ENCODE data around the gene FSD1L. TPM values are rescaled to one million over a fixed set of nuclear protein-coding genes. Genes with fewer than 3 reads are reported as not detected.

The FSD1L gene
- total RNA-seq, 2 donors from 2014 or later, result 13.4 to 14.3 TPM

GRCh38 chr9:105421154-105421553 lies 26.7 kb upstream of the FSD1L start:
- Histone ChIP-seq H3K4me3 (ENCODE audit: low read length) (no peak overlapping the region), H3K4me1 (ENCODE audit: control insufficient read depth, insufficient read depth, low read length) (no peaks in the 10 kb centered on the region), H3K9me3 (ENCODE audit: control insufficient read depth, low read length) (peaks cover 9% of the 10 kb centered on the region), H3K36me3 (ENCODE audit: control insufficient read depth, insufficient read depth, low read length) (no peaks in the 10 kb centered on the region), H3K27ac (ENCODE audit: low read depth, low read length) (no peak overlapping the region), H3K27me3 (ENCODE audit: control insufficient read depth, insufficient read depth, low read length, poor library complexity, severe bottlenecking) (no peaks in the 10 kb centered on the region), H3K9ac (ENCODE audit: extremely low read depth, low read length, poor library complexity, severe bottlenecking) (no peak overlapping the region)
- WGBS, 2 experiments (ENCODE audit: insufficient coverage in 1 of 2, insufficient read length in 1 of 2), result 88 to 95% methylated on average over 1 to 2 of the region's 2 CpGs
- Mint-ChIP-seq H3K4me1 (peaks cover 4% of the 10 kb centered on the region), H3K27me3 (ENCODE audit: insufficient read depth) (no peaks in the 10 kb centered on the region), H3K27ac (no peak overlapping the region), H3K9me3 (peaks cover 9% of the 10 kb centered on the region), H3K36me3 (ENCODE audit: low read depth) (no peaks in the 10 kb centered on the region), H3K4me3 (no peak overlapping the region)
- TF ChIP-seq CTCF (conservative IDR thresholded peaks at IDR 0.05), result no peak
- no peak for DNase-seq

DNA sequence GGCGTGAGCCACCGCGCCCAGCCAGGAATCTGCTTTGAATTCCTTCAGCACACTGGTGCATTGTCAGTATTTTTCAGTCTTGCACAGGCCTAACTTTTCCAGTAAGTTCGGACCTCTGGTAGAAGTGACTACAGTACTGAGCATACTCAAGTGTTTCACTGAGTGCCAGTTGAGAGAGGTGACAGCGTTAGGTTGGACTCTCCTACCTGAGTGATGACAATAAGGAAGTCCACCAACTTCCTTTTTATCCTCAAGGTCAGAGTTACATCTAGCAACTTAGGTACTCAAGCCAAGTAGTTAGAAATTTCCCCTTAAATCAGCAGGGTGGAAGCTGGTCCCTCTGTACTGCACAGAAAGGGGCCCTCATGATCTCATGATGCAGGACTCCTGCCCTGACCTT lies 26.0 kb upstream of the FSD1L start:
- 95 to 98% methylated on average over 5 of the region's 5 CpGs for WGBS, 2 experiments (ENCODE audit: insufficient coverage in 1 of 2, insufficient read length in 1 of 2)
- no peak overlapping the region for H3K27ac Mint-ChIP-seq
- TF ChIP-seq CTCF (conservative IDR thresholded peaks at IDR 0.05), result no peak
- H3K4me1 Mint-ChIP-seq, result peaks cover 4% of the 10 kb centered on the region
- no peaks in the 10 kb centered on the region for H3K36me3 Mint-ChIP-seq (ENCODE audit: low read depth)
- Histone ChIP-seq H3K9me3 (ENCODE audit: control insufficient read depth, low read length) (peaks cover 9% of the 10 kb centered on the region), H3K9ac (ENCODE audit: extremely low read depth, low read length, poor library complexity, severe bottlenecking) (no peak overlapping the region), H3K4me1 (ENCODE audit: control insufficient read depth, insufficient read depth, low read length) (no peaks in the 10 kb centered on the region), H3K4me3 (ENCODE audit: low read length) (no peak overlapping the region), H3K36me3 (ENCODE audit: control insufficient read depth, insufficient read depth, low read length) (no peaks in the 10 kb centered on the region), H3K27ac (ENCODE audit: low read depth, low read length) (no peak overlapping the region), H3K27me3 (ENCODE audit: control insufficient read depth, insufficient read depth, low read length, poor library complexity, severe bottlenecking) (no peaks in the 10 kb centered on the region)
- peaks cover 9% of the 10 kb centered on the region for H3K9me3 Mint-ChIP-seq
- DNase-seq, result no peak
- no peak overlapping the region for H3K4me3 Mint-ChIP-seq
- no peaks in the 10 kb centered on the region for H3K27me3 Mint-ChIP-seq (ENCODE audit: insufficient read depth)

GRCh38 chr9:105425816-105426433 lies 21.9 kb upstream of the FSD1L start:
- no peak overlapping the region for H3K27ac ChIP-seq (ENCODE audit: low read depth, low read length)
- H3K27ac Mint-ChIP-seq, result no peak overlapping the region
- H3K9ac ChIP-seq (ENCODE audit: extremely low read depth, low read length, poor library complexity, severe bottlenecking), result no peak overlapping the region
- no peak overlapping the region for H3K4me3 Mint-ChIP-seq
- DNase-seq, result no peak
- no peak overlapping the region for H3K4me3 ChIP-seq (ENCODE audit: low read length)
- no peaks in the 10 kb centered on the region for H3K9me3 ChIP-seq (ENCODE audit: control insufficient read depth, low read length)
- H3K4me1 ChIP-seq (ENCODE audit: control insufficient read depth, insufficient read depth, low read length), result no peaks in the 10 kb centered on the region
- no peaks in the 10 kb centered on the region for H3K9me3 Mint-ChIP-seq
- TF ChIP-seq CTCF (conservative IDR thresholded peaks at IDR 0.05), result peak; percentile 69
- no peaks in the 10 kb centered on the region for H3K4me1 Mint-ChIP-seq
- no peaks in the 10 kb centered on the region for H3K27me3 ChIP-seq (ENCODE audit: control insufficient read depth, insufficient read depth, low read length, poor library complexity, severe bottlenecking)
- H3K27me3 Mint-ChIP-seq (ENCODE audit: insufficient read depth), result no peaks in the 10 kb centered on the region
- H3K36me3 ChIP-seq (ENCODE audit: control insufficient read depth, insufficient read depth, low read length), result no peaks in the 10 kb centered on the region
- H3K36me3 Mint-ChIP-seq (ENCODE audit: low read depth), result no peaks in the 10 kb centered on the region
- WGBS, 2 experiments (ENCODE audit: insufficient coverage in 1 of 2, insufficient read length in 1 of 2), result 79 to 100% methylated on average over 2 of the region's 2 CpGs

Data from endodermal cell (in vitro differentiated cells).